Smooth muscle cell (in vitro differentiated cells): ENCODE measurements around the gene BEST4. TPM values are rescaled to one million over a fixed set of nuclear protein-coding genes. Genes with fewer than 3 reads are reported as not detected.

ENCODE experiments used
- DNase-seq: peaks from one replicate; lab custom pipeline; 2025; ENCODE audit not compliant: unreplicated experiment; lab: John Stamatoyannopoulos, UW
- H2AFZ ChIP-seq: fragments of 200-600 bp; sonication (generic); 2 replicates; pipeline ENCODE4 v1.6.0; 2016; ENCODE audit warnings: antibody characterized with exemption, low read depth, mild to moderate bottlenecking
- H3F3A ChIP-seq: fragments of 200-600 bp; sonication (generic); 2 replicates; pipeline ENCODE4 v1.6.0; 2017; ENCODE audit warnings: antibody characterized with exemption, low read depth
- H3K27ac ChIP-seq: fragments of 200-600 bp; sonication (generic); 2 replicates; pipeline ENCODE4 v1.5.1; 2016; ENCODE audit warnings: low read depth, mild to moderate bottlenecking
- H3K27me3 ChIP-seq: fragments of 200-600 bp; sonication (generic); 2 replicates; pipeline ENCODE4 v1.6.1; 2016; ENCODE audit warnings: low read depth, mild to moderate bottlenecking
- H3K36me3 ChIP-seq: fragments of 200-600 bp; sonication (generic); 2 replicates; pipeline ENCODE4 v1.5.1; 2016; ENCODE audit warnings: low read depth
- H3K4me1 ChIP-seq: fragments of 200-600 bp; sonication (generic); 2 replicates; pipeline ENCODE4 v1.5.1; 2016; ENCODE audit warnings: low read depth
- H3K4me2 ChIP-seq: fragments of 200-600 bp; sonication (generic); 2 replicates; pipeline ENCODE4 v1.6.0; 2016; ENCODE audit warnings: mild to moderate bottlenecking
- H3K4me3 ChIP-seq: fragments of 200-600 bp; sonication (generic); 2 replicates; pipeline ENCODE4 v1.5.1; 2016; ENCODE audit warnings: mild to moderate bottlenecking
- H3K79me2 ChIP-seq: fragments of 200-600 bp; sonication (generic); 2 replicates; pipeline ENCODE4 v1.6.0; 2016; ENCODE audit warnings: low read depth, mild to moderate bottlenecking
- H3K9ac ChIP-seq: fragments of 200-600 bp; sonication (generic); 2 replicates; pipeline ENCODE4 v1.6.0; 2016; ENCODE audit warnings: low read depth
- H3K9me3 ChIP-seq: fragments of 200-600 bp; sonication (generic); replicated peaks from 2 replicates; pipeline ENCODE4 v1.5.1; 2016; ENCODE audit warnings: low read depth
- H4K20me1 ChIP-seq: fragments of 200-600 bp; sonication (generic); 2 replicates; pipeline ENCODE4 v1.6.0; 2016; ENCODE audit warnings: low read depth
- CTCF ChIP-seq: fragments of 200-600 bp; sonication (generic); IDR thresholded peaks from 2 replicates; pipeline ENCODE4 v1.5.1; 2017; ENCODE audit warnings: borderline replicate concordance, mild to moderate bottlenecking, antibody characterized with exemption; ENCODE audit not compliant: insufficient read depth, poor library complexity, severe bottlenecking
- WGBS: methylation state at CpG from one replicate; pipeline ENCODE4 v1.1.7; 2016; ENCODE audit warnings: low lambda C conversion rate; 5-methylcytosine and 5-hydroxymethylcytosine counted together
- polyA plus RNA-seq: library from polyadenylated mRNA; unstranded; fragments of >200 nt; fragmentation: Nextera tagmentation; extraction: Ambion mirVana; gene quantifications from 2 replicates; pipeline ENCODE4 v1.2.1, GENCODE V29; 2016
- total RNA-seq: library from RNA; depleted of rRNA; stranded (reverse); fragments of >200 nt; gene quantifications from 2 replicates; pipeline ENCODE4 v1.2.3, GENCODE V29; 2014

BEST4 gene
- total and polyA plus RNA-seq, 2 experiments from 2014 or later = 0.54 to 0.78 TPM

- DNase-seq = no peak
- peaks cover 14% of the 10 kb centered on the region for H3F3A ChIP-seq
- no peak overlapping the region for H3K9ac ChIP-seq
- no peak overlapping the region for H3K27ac ChIP-seq
- H3K4me2 ChIP-seq = peak overlapping the region; percentile 95
- peak overlapping the region; percentile 53 for H3K4me3 ChIP-seq
- no peak for TF ChIP-seq CTCF
- peaks cover 16% of the 10 kb centered on the region for H4K20me1 ChIP-seq
- no peaks in the 10 kb centered on the region for H3K9me3 ChIP-seq
- WGBS = 12% methylated on average over 43 of the region's 71 CpGs
- no peaks in the 10 kb centered on the region for H3K79me2 ChIP-seq
- H2AFZ ChIP-seq = peak overlapping the region; percentile 72
- H3K27me3 ChIP-seq = no peaks in the 10 kb centered on the region
- H3K36me3 ChIP-seq = no peaks in the 10 kb centered on the region
- H3K4me1 ChIP-seq = peaks cover 12% of the 10 kb centered on the region
Measured at GRCh38 chr1:44784094-44785028, 3.6 kb downstream of the BEST4 start.

- H3K9ac ChIP-seq = no peak overlapping the region
- H3K36me3 ChIP-seq = no peaks in the 10 kb centered on the region
- DNase-seq = no peak
- peaks cover 12% of the 10 kb centered on the region for H3K4me1 ChIP-seq
- no peak for TF ChIP-seq CTCF
- H3K79me2 ChIP-seq = no peaks in the 10 kb centered on the region
- peak overlapping the region; percentile 72 for H2AFZ ChIP-seq
- no peaks in the 10 kb centered on the region for H3K9me3 ChIP-seq
- WGBS = 72% methylated on average over 8 of the region's 8 CpGs
- H3K27ac ChIP-seq = no peak overlapping the region
- H4K20me1 ChIP-seq = peaks cover 23% of the 10 kb centered on the region
- no peaks in the 10 kb centered on the region for H3K27me3 ChIP-seq
- peak overlapping the region; percentile 95 for H3K4me2 ChIP-seq
- peak overlapping the region; percentile 53 for H3K4me3 ChIP-seq
- peaks cover 14% of the 10 kb centered on the region for H3F3A ChIP-seq
Measured at GRCh38 chr1:44783697-44784093, 4.3 kb downstream of the BEST4 start.

GRCh38 chr1:44780583-44781121 is 7.3 kb downstream of the BEST4 start:
- Histone ChIP-seq H3K9ac (no peak overlapping the region), H3K4me1 (peaks cover 20% of the 10 kb centered on the region), H3F3A (peaks cover 28% of the 10 kb centered on the region), H3K4me3 (no peak overlapping the region), H2AFZ (no peak overlapping the region), H3K79me2 (peaks cover 29% of the 10 kb centered on the region), H3K4me2 (no peak overlapping the region), H3K36me3 (no peaks in the 10 kb centered on the region), H3K9me3 (no peaks in the 10 kb centered on the region), H3K27me3 (no peaks in the 10 kb centered on the region), H4K20me1 (peaks cover 52% of the 10 kb centered on the region), H3K27ac (no peak overlapping the region)
- TF ChIP-seq CTCF = no peak
- no peak for DNase-seq
- 95% methylated on average over 14 of the region's 14 CpGs for WGBS
